Mucosa of stomach (tissue), 1 donor: Measurements from ENCODE around the gene C10orf71.

ENCODE experiments used
- H3K27me3 ChIP-seq: one replicate; pipeline ENCODE4 v1.7.0; 2013; ENCODE audit warnings: mild to moderate bottlenecking, low read length; ENCODE audit not compliant: control insufficient read depth, insufficient read depth
- H3K36me3 ChIP-seq: one replicate; pipeline ENCODE4 v1.7.0; 2013; ENCODE audit warnings: low read length; ENCODE audit not compliant: control insufficient read depth, insufficient read depth
- H3K4me1 ChIP-seq: one replicate; pipeline ENCODE4 v1.7.0; 2013; ENCODE audit warnings: mild to moderate bottlenecking, low read length; ENCODE audit not compliant: control insufficient read depth, insufficient read depth
- H3K4me3 ChIP-seq: one replicate; pipeline ENCODE4 v1.7.0; 2013; ENCODE audit warnings: low read length
- H3K9ac ChIP-seq: one replicate; pipeline ENCODE4 v1.7.0; 2013; ENCODE audit warnings: mild to moderate bottlenecking, low read length, moderate library complexity
- H3K9me3 ChIP-seq: one replicate; pipeline ENCODE4 v1.7.0; 2013; ENCODE audit warnings: mild to moderate bottlenecking, low read length, moderate library complexity; ENCODE audit not compliant: control insufficient read depth
- donor health status: Pancreatic carcinoma.

C10orf71 gene

GRCh38 chr10:49312246-49312869, 13.4 kb downstream of the C10orf71 start:
- H3K4me3 ChIP-seq = no peak overlapping the region
- no peaks in the 10 kb centered on the region for H3K4me1 ChIP-seq
- H3K9ac ChIP-seq = no peak overlapping the region
- no peaks in the 10 kb centered on the region for H3K27me3 ChIP-seq
- H3K36me3 ChIP-seq = no peaks in the 10 kb centered on the region
- H3K9me3 ChIP-seq = no peaks in the 10 kb centered on the region

GRCh38 chr10:49313501-49314070, 14.6 kb downstream of the C10orf71 start:
- H3K4me3 ChIP-seq = no peak overlapping the region
- no peaks in the 10 kb centered on the region for H3K27me3 ChIP-seq
- no peaks in the 10 kb centered on the region for H3K4me1 ChIP-seq
- H3K36me3 ChIP-seq = no peaks in the 10 kb centered on the region
- H3K9ac ChIP-seq = no peak overlapping the region
- H3K9me3 ChIP-seq = no peaks in the 10 kb centered on the region

- H3K4me3 ChIP-seq = no peak overlapping the region
- no peaks in the 10 kb centered on the region for H3K27me3 ChIP-seq
- H3K9me3 ChIP-seq = no peaks in the 10 kb centered on the region
- no peaks in the 10 kb centered on the region for H3K36me3 ChIP-seq
- no peaks in the 10 kb centered on the region for H3K4me1 ChIP-seq
- H3K9ac ChIP-seq = no peak overlapping the region
Observed at GRCh38 chr10:49314806-49315205, 15.8 kb downstream of the C10orf71 start.

- no peak overlapping the region for H3K9ac ChIP-seq
- H3K4me1 ChIP-seq = no peaks in the 10 kb centered on the region
- no peaks in the 10 kb centered on the region for H3K36me3 ChIP-seq
- no peaks in the 10 kb centered on the region for H3K27me3 ChIP-seq
- no peaks in the 10 kb centered on the region for H3K9me3 ChIP-seq
- no peak overlapping the region for H3K4me3 ChIP-seq
Observed at GRCh38 chr10:49318028-49318427, 19.1 kb downstream of the C10orf71 start.

GRCh38 chr10:49318755-49319154, 19.8 kb downstream of the C10orf71 start:
- H3K9me3 ChIP-seq = no peaks in the 10 kb centered on the region
- H3K9ac ChIP-seq = no peak overlapping the region
- no peak overlapping the region for H3K4me3 ChIP-seq
- no peaks in the 10 kb centered on the region for H3K4me1 ChIP-seq
- no peaks in the 10 kb centered on the region for H3K36me3 ChIP-seq
- H3K27me3 ChIP-seq = no peaks in the 10 kb centered on the region

GRCh38 chr10:49319206-49319605, 20.2 kb downstream of the C10orf71 start:
- Histone ChIP-seq H3K9ac (no peak overlapping the region), H3K4me3 (no peak overlapping the region), H3K4me1 (no peaks in the 10 kb centered on the region), H3K36me3 (no peaks in the 10 kb centered on the region), H3K9me3 (no peaks in the 10 kb centered on the region), H3K27me3 (no peaks in the 10 kb centered on the region)

GRCh38 chr10:49320191-49320590, 21.2 kb downstream of the C10orf71 start:
- no peaks in the 10 kb centered on the region for H3K36me3 ChIP-seq
- no peaks in the 10 kb centered on the region for H3K27me3 ChIP-seq
- H3K4me3 ChIP-seq = no peak overlapping the region
- H3K9ac ChIP-seq = no peak overlapping the region
- H3K4me1 ChIP-seq = no peaks in the 10 kb centered on the region
- no peaks in the 10 kb centered on the region for H3K9me3 ChIP-seq

GRCh38 chr10:49321021-49321420, 22.1 kb downstream of the C10orf71 start:
- Histone ChIP-seq H3K4me1 (no peaks in the 10 kb centered on the region), H3K9me3 (no peaks in the 10 kb centered on the region), H3K4me3 (no peak overlapping the region), H3K27me3 (no peaks in the 10 kb centered on the region), H3K9ac (no peak overlapping the region), H3K36me3 (no peaks in the 10 kb centered on the region)

GRCh38 chr10:49322371-49323170, 23.6 kb downstream of the C10orf71 start:
- no peaks in the 10 kb centered on the region for H3K36me3 ChIP-seq
- no peak overlapping the region for H3K4me3 ChIP-seq
- no peak overlapping the region for H3K9ac ChIP-seq
- no peaks in the 10 kb centered on the region for H3K4me1 ChIP-seq
- no peaks in the 10 kb centered on the region for H3K27me3 ChIP-seq
- no peaks in the 10 kb centered on the region for H3K9me3 ChIP-seq

- Histone ChIP-seq H3K4me1 (no peaks in the 10 kb centered on the region), H3K9ac (no peak overlapping the region), H3K27me3 (no peaks in the 10 kb centered on the region), H3K9me3 (no peaks in the 10 kb centered on the region), H3K4me3 (no peak overlapping the region), H3K36me3 (no peaks in the 10 kb centered on the region)
Observed at GRCh38 chr10:49323171-49323895, 24.4 kb downstream of the C10orf71 start.

GRCh38 chr10:49323896-49324270, 24.9 kb downstream of the C10orf71 start:
- Histone ChIP-seq H3K9ac (no peak overlapping the region), H3K27me3 (no peaks in the 10 kb centered on the region), H3K4me3 (no peak overlapping the region), H3K4me1 (no peaks in the 10 kb centered on the region), H3K9me3 (no peaks in the 10 kb centered on the region), H3K36me3 (no peaks in the 10 kb centered on the region)

- H3K27me3 ChIP-seq = no peaks in the 10 kb centered on the region
- H3K4me1 ChIP-seq = no peaks in the 10 kb centered on the region
- H3K9me3 ChIP-seq = no peaks in the 10 kb centered on the region
- H3K36me3 ChIP-seq = no peaks in the 10 kb centered on the region
- H3K4me3 ChIP-seq = no peak overlapping the region
- H3K9ac ChIP-seq = no peak overlapping the region
Observed at GRCh38 chr10:49324711-49325110, 25.7 kb downstream of the C10orf71 start.
